H1 (cell line): Measurements from ENCODE around the gene LMAN1L. TPM values are rescaled to one million over a fixed set of nuclear protein-coding genes. Genes with fewer than 3 reads are reported as not detected.

Experiments used
- NANOG ChIP-seq: IDR thresholded peaks from 2 replicates; pipeline ENCODE4 v1.6.1; 2011; ENCODE audit warnings: low read length, low read depth, mild to moderate bottlenecking, inconsistent platforms; ENCODE audit not compliant: insufficient read depth, poor library complexity, severe bottlenecking
- SIX5 ChIP-seq: IDR thresholded peaks from 2 replicates; pipeline ENCODE4 v1.6.1; 2011; ENCODE audit warnings: mild to moderate bottlenecking, low read depth, low read length
- SRF ChIP-seq: IDR thresholded peaks from 2 replicates; pipeline ENCODE4 v1.6.1; 2011; ENCODE audit warnings: mild to moderate bottlenecking, low read depth, low read length, moderate library complexity
- polyA plus RNA-seq, 7 experiments: library from polyadenylated mRNA; depleted of rRNA in 3 of 7; stranded (reverse) in 5 of 7; unstranded in 2 of 7; fragments of >200 nt in 5 of 7; fragments of 200-250 nt in 2 of 7; gene quantifications; 1 replicate in 5 of 7; 2 replicates in 1 of 7; 4 replicates in 1 of 7; pipeline versions ENCODE4 v1.2.1 to v1.2.3, GENCODE V29; 2011 to 2013; ENCODE audit warnings: missing spikeins in 2 of 7, mixed read lengths in 2 of 7
- total RNA-seq: library from RNA; stranded (reverse); fragmentation: NEBNext Ultra II Directional; extraction: Animal tissue kit (Norgen Biotek cat#: 25700); gene quantifications from 2 replicates; pipeline ENCODE4 v1.2.1, GENCODE V29; 2021

The LMAN1L gene
- total and polyA plus RNA-seq, 2 of the 8 experiments (the other 6 are each of a cell fraction or from before 2014, with no cell fraction given): not detected

- TF ChIP-seq NANOG (no peak), SIX5 (no peak), SRF (no peak)
Observed at GRCh38 chr15:74799255-74799855, 13.3 kb upstream of the LMAN1L start (continued).
